GM12878 (cell line): ENCODE measurements around the gene KRT86. TPM values are rescaled to one million over a fixed set of nuclear protein-coding genes. Genes with fewer than 3 reads are reported as not detected.

Experiments used
- ATAC-seq: fragments of 200-7000 bp; cut with Tn5 transposase; 3 replicates; pipeline ENCODE4 v1.9.1; 2020; ENCODE audit warnings: mild to moderate bottlenecking, moderate library complexity
- BruUV-seq: library from RNA; stranded (reverse); fragments of 400-500 nt; replicated peaks from 2 replicates; lab custom pipeline; 2021; lab: Mats Ljungman, UMichigan
- CTCF ChIA-PET: fragments of 300-600 bp; sonication (Branson Sonifier 250); formaldehyde crosslinking; extraction: SDS; loops from one replicate; lab custom pipeline; 2021; ENCODE audit warnings: inconsistent platforms; lab: Yijun Ruan, JAX
- POLR2A ChIA-PET: fragments of 350-600 bp; formaldehyde crosslinking; extraction: SDS; loops from one replicate; lab custom pipeline; 2021; ENCODE audit warnings: inconsistent platforms; lab: Charles Lee
- RAD21 ChIA-PET: fragments of 300-600 bp; sonication (Branson Sonifier 250); formaldehyde crosslinking; loops from one replicate; lab custom pipeline; 2023; ENCODE audit warnings: antibody characterized with exemption; ENCODE audit not compliant: unreplicated experiment; lab: Charles Lee
- SMC1A ChIA-PET: fragments of 300-600 bp; sonication (Branson Sonifier 250); formaldehyde crosslinking; loops from one replicate; lab custom pipeline; 2023; ENCODE audit not compliant: unreplicated experiment, uncharacterized antibody; lab: Charles Lee
- DNase-seq: peaks from one replicate; pipeline ENCODE4 v3.0.0-alpha.2; 2011; ENCODE audit warnings: low read depth, low spot score
- FAIRE-seq: peaks from 3 replicates; lab custom pipeline; 2011; peaks lifted over from hg19 to GRCh38; lab: Jason Lieb, UNC
- H2AFZ ChIP-seq: 2 replicates; pipeline ENCODE4 v1.6.0; 2011; ENCODE audit warnings: low read depth, low read length, control low read depth; ENCODE audit not compliant: control insufficient read depth
- H3K27ac ChIP-seq: 2 replicates; pipeline ENCODE4 v1.5.1; 2011; ENCODE audit warnings: control low read depth; ENCODE audit not compliant: control insufficient read depth, insufficient read depth
- H3K27me3 ChIP-seq, 2 experiments: replicated peaks in 1 of 2; 2 replicates each; pipeline versions ENCODE4 v1.6.0 to v1.6.1; 2011; ENCODE audit warnings: low read length in 1 of 2; ENCODE audit not compliant: control insufficient read depth in 2 of 2, insufficient read depth in 2 of 2
- H3K36me3 ChIP-seq, 2 experiments: 2 replicates each; pipeline ENCODE4 v1.5.1; 2011; ENCODE audit warnings: low read length in 1 of 2; ENCODE audit not compliant: control insufficient read depth in 2 of 2, insufficient read depth in 2 of 2
- H3K4me1 ChIP-seq: 2 replicates; pipeline ENCODE4 v1.6.1; 2011; ENCODE audit warnings: mild to moderate bottlenecking, low read length, moderate library complexity, mixed read lengths; ENCODE audit not compliant: control insufficient read depth, insufficient read depth
- H3K4me2 ChIP-seq: 2 replicates; pipeline ENCODE4 v1.6.0; 2011; ENCODE audit warnings: control low read depth; ENCODE audit not compliant: control insufficient read depth, insufficient read depth
- H3K4me3 ChIP-seq: fragments of 200-600 bp; sonication (generic); 2 replicates; pipeline ENCODE4 v1.5.1; 2016
- H3K79me2 ChIP-seq: 2 replicates; pipeline ENCODE4 v1.6.0; 2011; ENCODE audit warnings: low read length; ENCODE audit not compliant: control insufficient read depth, insufficient read depth
- H3K9ac ChIP-seq: 2 replicates; pipeline ENCODE4 v1.8.0; 2011; ENCODE audit warnings: low read length, control low read depth, mixed read lengths; ENCODE audit not compliant: control insufficient read depth, insufficient read depth
- H3K9me3 ChIP-seq: replicated peaks from 3 replicates; pipeline ENCODE4 v1.5.1; 2011; ENCODE audit warnings: mild to moderate bottlenecking, low read length; ENCODE audit not compliant: control insufficient read depth, insufficient read depth
- H4K20me1 ChIP-seq: 2 replicates; pipeline ENCODE4 v1.6.0; 2011; ENCODE audit not compliant: control insufficient read depth, insufficient read depth
- DPF2 ChIP-seq: fragments of 450-650 bp; IDR thresholded peaks from 2 replicates; pipeline ENCODE4 v1.6.1; 2017; ENCODE audit warnings: mild to moderate bottlenecking
- EED ChIP-seq: sonication (generic); IDR thresholded peaks from 2 replicates; pipeline ENCODE4 v1.6.1; 2016; ENCODE audit warnings: antibody characterized with exemption, low read depth
- ETV6 ChIP-seq, 2 experiments: fragments of 450-650 bp in 1 of 2; IDR thresholded peaks in 1 of 2; conservative IDR thresholded peaks in 1 of 2; 2 replicates each; pipeline ENCODE4 v1.6.1; 2014; ENCODE audit warnings: antibody characterized with exemption in 1 of 2, borderline replicate concordance in 1 of 2, low read depth in 1 of 2, mild to moderate bottlenecking in 1 of 2, moderate library complexity in 1 of 2
- FOS ChIP-seq: IDR thresholded peaks from 3 replicates; pipeline ENCODE4 v1.6.1; 2011; ENCODE audit warnings: borderline replicate concordance; ENCODE audit not compliant: insufficient read length; ENCODE audit errors: extremely low read depth
- FOXK2 ChIP-seq: fragments of 450-650 bp; IDR thresholded peaks from 2 replicates; pipeline ENCODE4 v1.6.1; 2017; ENCODE audit warnings: mild to moderate bottlenecking, moderate library complexity
- FOXM1 ChIP-seq: IDR thresholded peaks from 2 replicates; pipeline ENCODE4 v1.6.1; 2012; ENCODE audit warnings: low read depth, mild to moderate bottlenecking, inconsistent platforms, low read length, moderate library complexity
- IRF4 ChIP-seq: IDR thresholded peaks from 2 replicates; pipeline ENCODE4 v1.6.1; 2011; ENCODE audit warnings: low read depth, low read length
- MTA2 ChIP-seq: fragments of 450-650 bp; IDR thresholded peaks from 2 replicates; pipeline ENCODE4 v1.6.1; 2016; ENCODE audit warnings: low read depth, mild to moderate bottlenecking, moderate library complexity
- NBN ChIP-seq: fragments of 450-650 bp; IDR thresholded peaks from 2 replicates; pipeline ENCODE4 v1.6.1; 2016
- NFYB ChIP-seq: IDR thresholded peaks from 2 replicates; pipeline ENCODE4 v1.6.1; 2011; ENCODE audit warnings: low read depth, mild to moderate bottlenecking, low read length, improper control_type of control experiment, moderate library complexity; ENCODE audit not compliant: insufficient read depth
- RFX5 ChIP-seq: IDR thresholded peaks from 2 replicates; pipeline ENCODE4 v1.6.1; 2011; ENCODE audit warnings: low read depth, low read length, improper control_type of control experiment
- SREBF2 ChIP-seq: IDR thresholded peaks from 2 replicates; pipeline ENCODE4 v1.6.1; 2012; ENCODE audit warnings: mild to moderate bottlenecking, low read length
- SUZ12 ChIP-seq: fragments of 200-600 bp; sonication (generic); IDR thresholded peaks from one replicate; pipeline ENCODE4 v1.6.1; 2018; ENCODE audit warnings: antibody characterized with exemption, mild to moderate bottlenecking; ENCODE audit not compliant: unreplicated experiment
- ZNF24 ChIP-seq: fragments of 450-650 bp; IDR thresholded peaks from 2 replicates; pipeline ENCODE4 v1.6.1; 2017; ENCODE audit warnings: antibody characterized with exemption, mild to moderate bottlenecking
- ZZZ3 ChIP-seq: IDR thresholded peaks from 2 replicates; pipeline ENCODE4 v1.6.1; 2011; ENCODE audit warnings: low read depth; ENCODE audit not compliant: control insufficient read depth, insufficient read length
- WGBS: methylation state at CpG from one replicate; pipeline ENCODE4 v1.1.6; 2016; ENCODE audit warnings: low lambda C conversion rate; ENCODE audit not compliant: insufficient replicate concordance, insufficient coverage; ENCODE audit errors: missing lambda C conversion rate; 5-methylcytosine and 5-hydroxymethylcytosine counted together
- in situ Hi-C: fragments of 300-500 bp; cut with MboI; formaldehyde crosslinking; loops from 9 replicates; pipeline ENCODE4 v1.14.3; 2018; ENCODE audit warnings: mixed read lengths
- intact Hi-C: fragments of 100-400 bp; cut with micrococcal nuclease; formaldehyde crosslinking; loops from one replicate; pipeline ENCODE4 v1.14.2; 2022; ENCODE audit not compliant: unreplicated experiment
- polyA plus RNA-seq, 11 experiments: library from polyadenylated mRNA; depleted of rRNA in 4 of 11; unstranded in 6 of 11; stranded (reverse) in 5 of 11; fragments of >200 nt; fragmentation: Nextera tagmentation in 4 of 11; fragmentation: Illumina TruSeq in 1 of 11; extraction: Ambion mirVana in 4 of 11; extraction: Trizol in 1 of 11; gene quantifications; 1 replicate in 1 of 11; 2 replicates in 10 of 11; pipeline versions ENCODE4 v1.2.1 to v1.2.3, GENCODE V29; 2011 to 2016; ENCODE audit warnings: inconsistent platforms in 2 of 11, missing spikeins in 2 of 11, low read depth in 1 of 11
- total RNA-seq, 4 experiments: library from RNA; depleted of rRNA in 3 of 4; stranded (reverse); fragments of >200 nt in 3 of 4; fragmentation: Illumina TruSeq in 1 of 4; extraction: Trizol in 1 of 4; gene quantifications; 2 replicates each; pipeline versions ENCODE4 v1.2.1 to v1.2.3, GENCODE V29; 2013 to 2021
- TF ChIP-seq, protein P1 (sequence below): IDR thresholded peaks from 2 replicates; pipeline ENCODE4 v1.6.1; 2011; ENCODE audit warnings: low read depth, low read length, improper control_type of control experiment, borderline replicate concordance
- TF ChIP-seq, protein P2 (sequence below): IDR thresholded peaks from 2 replicates; pipeline ENCODE4 v1.6.1; 2012; ENCODE audit warnings: low read depth, low read length, improper control_type of control experiment

Gene KRT86
- total and polyA plus RNA-seq, 10 of the 15 experiments (the other 5 are each of a cell fraction or from before 2014, with no cell fraction given), result 0.11 to 0.54 (median 0.18) TPM; not detected in 4

DNA sequence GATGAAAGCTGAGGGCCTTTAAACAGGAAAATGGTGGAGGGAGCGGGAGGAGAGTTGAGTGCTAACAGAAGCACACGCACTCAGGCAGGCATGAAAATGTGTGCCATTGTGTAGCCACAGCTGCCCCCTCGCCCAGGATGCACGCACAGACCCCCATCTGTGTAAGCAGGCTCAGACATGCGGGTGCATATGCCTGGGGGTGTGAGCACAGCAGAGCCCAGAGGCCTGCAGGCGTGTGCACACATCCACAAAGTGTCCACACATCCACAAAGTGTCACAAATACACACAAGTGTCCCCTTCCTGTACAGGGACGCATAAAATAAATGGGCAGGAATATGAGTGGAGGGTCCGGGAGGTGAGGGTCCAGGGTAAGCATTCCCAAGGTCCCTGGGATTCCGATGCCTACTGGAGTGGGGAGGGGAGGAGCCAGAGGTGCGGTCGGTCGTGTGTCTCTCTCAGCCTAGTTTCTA is 42.2 kb upstream of the KRT86 start:
- no peak overlapping the region for H3K9ac ChIP-seq

DNA sequence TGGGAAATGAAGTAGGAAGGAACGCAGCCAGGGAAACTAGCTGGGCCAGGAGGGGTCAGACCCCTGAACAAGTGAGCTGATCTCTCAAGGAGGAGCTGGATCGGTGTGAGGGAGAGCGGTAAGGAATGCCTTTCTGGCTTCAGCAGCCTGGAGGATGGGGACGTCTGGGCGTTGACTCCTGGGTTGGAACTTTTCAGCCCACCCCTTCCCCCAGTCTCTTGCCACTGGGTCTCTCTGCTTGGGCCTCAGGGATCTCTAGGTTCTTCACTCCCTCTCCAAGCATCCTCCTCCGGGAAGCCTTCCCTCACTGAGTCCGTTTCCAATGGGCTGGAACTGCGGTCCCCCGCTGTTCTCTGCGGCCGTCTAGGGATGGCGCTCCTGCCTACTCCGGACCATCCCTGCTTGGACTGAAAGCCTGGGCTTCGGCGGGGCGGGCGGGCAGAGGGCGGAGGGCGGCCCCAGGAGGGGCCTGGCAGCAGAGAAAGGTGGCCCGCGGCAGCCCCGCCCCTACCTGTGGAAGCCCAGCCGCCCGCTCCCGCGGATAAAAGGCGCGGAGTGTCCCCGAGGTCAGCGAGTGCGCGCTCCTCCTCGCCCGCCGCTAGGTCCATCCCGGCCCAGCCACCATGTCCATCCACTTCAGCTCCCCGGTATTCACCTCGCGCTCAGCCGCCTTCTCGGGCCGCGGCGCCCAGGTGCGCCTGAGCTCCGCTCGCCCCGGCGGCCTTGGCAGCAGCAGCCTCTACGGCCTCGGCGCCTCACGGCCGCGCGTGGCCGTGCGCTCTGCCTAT is 41.6 kb upstream of the KRT86 start, which contains the start of gene KRT7:
Gene KRT7 (plus strand): TSS at position 570 of the 788 bp plus-strand sequence. CDS start 54 bp downstream, at position 624.
- in situ Hi-C loops, result no loop called here
- ATAC-seq, result no peak
- Histone ChIP-seq H3K4me3 (no peak within 1 kb of the TSS), H3K27ac (no peak within 1 kb of the TSS), H4K20me1 (no peaks in the 10 kb centered on the region), H3K79me2 (no peaks in the 10 kb centered on the region), H3K9ac (no peak within 1 kb of the TSS), H3K9me3 (no peaks in the 10 kb centered on the region), H2AFZ (no peak within 1 kb of the TSS), H3K36me3 (no peaks in the 10 kb centered on the region), H3K4me2 (no peak within 1 kb of the TSS), H3K4me1 (no peaks in the 10 kb centered on the region), H3K27me3 (peaks cover 7 to 17% of the 10 kb centered on the region in 2 experiments; a peak in 3 of 4 replicates)
- DNase-seq, result no peak
- no peak for FAIRE-seq
- 21% methylated on average over 42 of the region's 58 CpGs for WGBS
- ChIA-PET SMC1A (no interaction called here), RAD21 (no interaction called here), CTCF (no interaction called here), POLR2A (no interaction called here)
- intact Hi-C loops, result no loop called here
- BruUV-seq, result no TSS peak
- TF ChIP-seq NFYB (no peak), ETV6 (conservative IDR thresholded peaks at IDR 0.05 in 1 of 2, IDR thresholded peaks at IDR 0.05 in 1 of 2; ENCODE audit: borderline replicate concordance in 1 of 2, low read depth in 1 of 2) (no peak), NBN (no peak), SREBF2 (no peak), RFX5 (no peak), ZNF24 (no peak), DPF2 (no peak), MTA2 (no peak)
- TF ChIP-seq, protein P1, sequence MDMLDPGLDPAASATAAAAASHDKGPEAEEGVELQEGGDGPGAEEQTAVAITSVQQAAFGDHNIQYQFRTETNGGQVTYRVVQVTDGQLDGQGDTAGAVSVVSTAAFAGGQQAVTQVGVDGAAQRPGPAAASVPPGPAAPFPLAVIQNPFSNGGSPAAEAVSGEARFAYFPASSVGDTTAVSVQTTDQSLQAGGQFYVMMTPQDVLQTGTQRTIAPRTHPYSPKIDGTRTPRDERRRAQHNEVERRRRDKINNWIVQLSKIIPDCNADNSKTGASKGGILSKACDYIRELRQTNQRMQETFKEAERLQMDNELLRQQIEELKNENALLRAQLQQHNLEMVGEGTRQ, result no peak
- TF ChIP-seq, protein P2, sequence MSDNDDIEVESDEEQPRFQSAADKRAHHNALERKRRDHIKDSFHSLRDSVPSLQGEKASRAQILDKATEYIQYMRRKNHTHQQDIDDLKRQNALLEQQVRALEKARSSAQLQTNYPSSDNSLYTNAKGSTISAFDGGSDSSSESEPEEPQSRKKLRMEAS, result no peak

More for the DNA sequence above, 42.2 kb upstream of the KRT86 start:
- no peak overlapping the region for H3K4me2 ChIP-seq
- in situ Hi-C loops, result no loop called here
- ChIA-PET CTCF (no interaction called here), POLR2A (interaction anchor here (0.6 kb wide), 1 partner anchor 51 kb away, joined by 3 read pairs; no protein-coding TSS in a partner anchor), RAD21 (no interaction called here), SMC1A (interaction anchor here (1.2 kb wide), 1 partner anchor 13 kb away, joined by 3 read pairs; no protein-coding TSS in a partner anchor)
- no peak for TF ChIP-seq SUZ12
- no peak for TF ChIP-seq FOS
- TF ChIP-seq NBN, result no peak
- TF ChIP-seq ZZZ3, result no peak
- TF ChIP-seq IRF4, result no peak
- TF ChIP-seq FOXM1, result no peak
- TF ChIP-seq FOXK2, result no peak
- no peak for TF ChIP-seq EED
- no peak overlapping the region for H3K4me3 ChIP-seq
- no peaks in the 10 kb centered on the region for H3K4me1 ChIP-seq
- H3K9me3 ChIP-seq, result no peaks in the 10 kb centered on the region
- WGBS, result 42% methylated on average over 12 of the region's 12 CpGs
- FAIRE-seq, result no peak
- no peak overlapping the region for H2AFZ ChIP-seq
- intact Hi-C loops, result no loop called here
- H4K20me1 ChIP-seq, result no peaks in the 10 kb centered on the region
- peaks cover 7 to 17% of the 10 kb centered on the region in 2 experiments; a peak in 3 of 4 replicates for H3K27me3 ChIP-seq
- H3K27ac ChIP-seq, result no peak overlapping the region
- DNase-seq, result no peak
- BruUV-seq, result no TSS peak
- no peaks in the 10 kb centered on the region for H3K36me3 ChIP-seq
- ATAC-seq, result no peak
- H3K79me2 ChIP-seq, result no peaks in the 10 kb centered on the region
